Mucosa of stomach (tissue), 1 donor: ENCODE data around the gene KDSR.

Experiments
- H3K27me3 ChIP-seq: one replicate; pipeline ENCODE4 v1.7.0; 2013; ENCODE audit warnings: mild to moderate bottlenecking, low read length; ENCODE audit not compliant: control insufficient read depth, insufficient read depth
- H3K36me3 ChIP-seq: one replicate; pipeline ENCODE4 v1.7.0; 2013; ENCODE audit warnings: low read length; ENCODE audit not compliant: control insufficient read depth, insufficient read depth
- H3K4me1 ChIP-seq: one replicate; pipeline ENCODE4 v1.7.0; 2013; ENCODE audit warnings: mild to moderate bottlenecking, low read length; ENCODE audit not compliant: control insufficient read depth, insufficient read depth
- H3K4me3 ChIP-seq: one replicate; pipeline ENCODE4 v1.7.0; 2013; ENCODE audit warnings: low read length
- H3K9ac ChIP-seq: one replicate; pipeline ENCODE4 v1.7.0; 2013; ENCODE audit warnings: mild to moderate bottlenecking, low read length, moderate library complexity
- H3K9me3 ChIP-seq: one replicate; pipeline ENCODE4 v1.7.0; 2013; ENCODE audit warnings: mild to moderate bottlenecking, low read length, moderate library complexity; ENCODE audit not compliant: control insufficient read depth
- donor health status: Pancreatic carcinoma.

KDSR gene

GRCh38 chr18:63309422-63309821, 57.6 kb downstream of the KDSR start:
- no peaks in the 10 kb centered on the region for H3K4me1 ChIP-seq
- H3K4me3 ChIP-seq, result no peak overlapping the region
- H3K9ac ChIP-seq, result no peak overlapping the region
- no peaks in the 10 kb centered on the region for H3K27me3 ChIP-seq
- no peaks in the 10 kb centered on the region for H3K9me3 ChIP-seq
- no peaks in the 10 kb centered on the region for H3K36me3 ChIP-seq

- H3K27me3 ChIP-seq, result no peaks in the 10 kb centered on the region
- no peaks in the 10 kb centered on the region for H3K36me3 ChIP-seq
- no peak overlapping the region for H3K9ac ChIP-seq
- no peak overlapping the region for H3K4me3 ChIP-seq
- no peaks in the 10 kb centered on the region for H3K4me1 ChIP-seq
- no peaks in the 10 kb centered on the region for H3K9me3 ChIP-seq
Observed at GRCh38 chr18:63307551-63308200, 59.3 kb downstream of the KDSR start.

GRCh38 chr18:63306819-63307550, 60.0 kb downstream of the KDSR start:
- Histone ChIP-seq H3K27me3 (no peaks in the 10 kb centered on the region), H3K9ac (no peak overlapping the region), H3K4me3 (no peak overlapping the region), H3K36me3 (no peaks in the 10 kb centered on the region), H3K9me3 (no peaks in the 10 kb centered on the region), H3K4me1 (no peaks in the 10 kb centered on the region)

- H3K9ac ChIP-seq, result no peak overlapping the region
- H3K27me3 ChIP-seq, result no peaks in the 10 kb centered on the region
- H3K9me3 ChIP-seq, result no peaks in the 10 kb centered on the region
- H3K4me3 ChIP-seq, result no peak overlapping the region
- no peaks in the 10 kb centered on the region for H3K36me3 ChIP-seq
- no peaks in the 10 kb centered on the region for H3K4me1 ChIP-seq
Observed at GRCh38 chr18:63306249-63306648, 60.8 kb downstream of the KDSR start.

GRCh38 chr18:63303547-63303946, 63.5 kb downstream of the KDSR start:
- H3K36me3 ChIP-seq, result no peaks in the 10 kb centered on the region
- no peaks in the 10 kb centered on the region for H3K27me3 ChIP-seq
- H3K9me3 ChIP-seq, result no peaks in the 10 kb centered on the region
- H3K4me3 ChIP-seq, result no peak overlapping the region
- no peak overlapping the region for H3K9ac ChIP-seq
- no peaks in the 10 kb centered on the region for H3K4me1 ChIP-seq

- Histone ChIP-seq H3K36me3 (no peaks in the 10 kb centered on the region), H3K4me3 (no peak overlapping the region), H3K27me3 (no peaks in the 10 kb centered on the region), H3K9me3 (no peaks in the 10 kb centered on the region), H3K4me1 (no peaks in the 10 kb centered on the region), H3K9ac (no peak overlapping the region)
Observed at GRCh38 chr18:63302636-63303405, 64.2 kb downstream of the KDSR start.

- Histone ChIP-seq H3K9me3 (no peaks in the 10 kb centered on the region), H3K36me3 (no peaks in the 10 kb centered on the region), H3K4me1 (no peaks in the 10 kb centered on the region), H3K4me3 (no peak overlapping the region), H3K27me3 (no peaks in the 10 kb centered on the region), H3K9ac (no peak overlapping the region)
Observed at GRCh38 chr18:63302220-63302619, 64.8 kb downstream of the KDSR start.

GRCh38 chr18:63301434-63301833, 65.6 kb downstream of the KDSR start:
- no peaks in the 10 kb centered on the region for H3K27me3 ChIP-seq
- H3K4me3 ChIP-seq, result no peak overlapping the region
- H3K36me3 ChIP-seq, result no peaks in the 10 kb centered on the region
- H3K4me1 ChIP-seq, result no peaks in the 10 kb centered on the region
- H3K9ac ChIP-seq, result no peak overlapping the region
- no peaks in the 10 kb centered on the region for H3K9me3 ChIP-seq

GRCh38 chr18:63299837-63300745, 66.9 kb downstream of the KDSR start:
- Histone ChIP-seq H3K9ac (no peak overlapping the region), H3K4me1 (no peaks in the 10 kb centered on the region), H3K9me3 (no peaks in the 10 kb centered on the region), H3K36me3 (no peaks in the 10 kb centered on the region), H3K4me3 (no peak overlapping the region), H3K27me3 (no peaks in the 10 kb centered on the region)

GRCh38 chr18:63298400-63299365, 68.3 kb downstream of the KDSR start:
- no peak overlapping the region for H3K9ac ChIP-seq
- H3K4me1 ChIP-seq, result no peaks in the 10 kb centered on the region
- no peaks in the 10 kb centered on the region for H3K9me3 ChIP-seq
- no peak overlapping the region for H3K4me3 ChIP-seq
- H3K27me3 ChIP-seq, result no peaks in the 10 kb centered on the region
- H3K36me3 ChIP-seq, result no peaks in the 10 kb centered on the region
